Astrocyte (in vitro differentiated cells and primary cell): ENCODE results near the gene MECR.

Experiments
- CTCF ChIP-seq: IDR thresholded peaks from 2 replicates; pipeline ENCODE4 v1.5.1; 2011; ENCODE audit warnings: low read depth, mild to moderate bottlenecking, inconsistent platforms, low read length, moderate library complexity; ENCODE audit not compliant: insufficient read depth
- EZH2 ChIP-seq: IDR thresholded peaks from 2 replicates; pipeline ENCODE4 v1.6.1; 2012; ENCODE audit warnings: mild to moderate bottlenecking, low read length, inconsistent platforms; ENCODE audit not compliant: insufficient read depth

GRCh38 chr1:29152046-29152805 is 78.5 kb downstream of the MECR start:
- TF ChIP-seq CTCF (no peak), EZH2 (no peak)
